ENCODE data around the gene CARM1.

DNA sequence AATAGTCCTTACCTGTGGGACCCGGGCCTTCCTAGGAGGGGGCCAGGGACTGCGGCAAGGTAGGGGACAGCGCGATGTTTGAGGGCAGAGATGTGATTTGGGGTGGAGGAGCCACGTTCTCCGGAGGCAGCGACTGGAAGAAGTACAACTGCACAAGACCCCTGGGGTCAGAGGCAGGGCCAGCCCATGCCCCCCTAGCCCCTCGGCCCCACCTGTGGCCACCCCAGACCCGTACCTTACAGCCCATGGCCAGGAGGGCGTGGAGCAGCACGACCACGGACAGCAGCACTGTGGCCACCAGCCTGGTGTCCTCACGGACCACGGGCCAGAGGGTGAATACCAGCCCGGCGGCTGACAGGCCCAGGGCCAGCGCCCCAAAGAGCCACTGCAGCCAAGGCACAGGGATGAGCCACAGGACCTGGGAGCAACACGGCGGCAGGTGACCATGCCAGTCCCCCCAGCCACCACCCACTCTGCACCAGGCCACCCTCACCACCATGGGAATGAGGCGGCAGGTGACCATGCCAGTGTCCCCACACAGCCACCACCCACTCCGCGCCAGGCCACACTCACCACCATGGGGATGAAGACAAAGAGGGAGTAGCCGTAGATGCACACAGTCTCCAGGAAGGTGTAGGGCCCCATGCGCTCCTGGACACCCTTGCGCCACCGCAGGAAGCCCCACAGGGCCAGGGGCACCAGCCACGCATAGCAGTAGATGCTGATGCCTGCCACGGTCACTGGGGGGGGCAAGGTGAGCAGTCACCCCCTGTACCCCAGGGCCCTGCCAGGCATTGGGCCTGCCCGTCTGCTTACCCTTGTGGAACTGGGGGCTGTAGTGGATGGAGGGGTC, 52.1 kb downstream of the CARM1 start:
- no peak for TF ChIP-seq CTCF (conservative IDR thresholded peaks at IDR 0.05; ENCODE audit: low read depth, low read length)
- no peak for TF ChIP-seq EZH2 (IDR thresholded peaks at IDR 0.05; ENCODE audit: low read length, unreplicated experiment)
- TF ChIP-seq EZH2phosphoT487 (IDR thresholded peaks at IDR 0.05; ENCODE audit: borderline replicate concordance, low read length): no peak
